PC-3 (cell line): ENCODE measurements around the gene SELENOK.

Experiments
- EZH2 ChIP-seq: fragments of 300-600 bp; sonication (generic); IDR thresholded peaks from one replicate; pipeline ENCODE4 v1.6.1; 2017; ENCODE audit warnings: antibody characterized with exemption, mild to moderate bottlenecking, low read length; ENCODE audit not compliant: unreplicated experiment
- EZH2phosphoT487 ChIP-seq: fragments of 300-600 bp; sonication (generic); IDR thresholded peaks from 2 replicates; pipeline ENCODE4 v1.6.1; 2018; ENCODE audit warnings: mild to moderate bottlenecking, antibody characterized with exemption, low read length, borderline replicate concordance
- TF ChIP-seq, protein P1 (sequence below): fragments of 300-600 bp; sonication (generic); conservative IDR thresholded peaks from 2 replicates; pipeline ENCODE4 v1.5.1; 2017; ENCODE audit warnings: antibody characterized with exemption, low read depth, mild to moderate bottlenecking, low read length

DNA sequence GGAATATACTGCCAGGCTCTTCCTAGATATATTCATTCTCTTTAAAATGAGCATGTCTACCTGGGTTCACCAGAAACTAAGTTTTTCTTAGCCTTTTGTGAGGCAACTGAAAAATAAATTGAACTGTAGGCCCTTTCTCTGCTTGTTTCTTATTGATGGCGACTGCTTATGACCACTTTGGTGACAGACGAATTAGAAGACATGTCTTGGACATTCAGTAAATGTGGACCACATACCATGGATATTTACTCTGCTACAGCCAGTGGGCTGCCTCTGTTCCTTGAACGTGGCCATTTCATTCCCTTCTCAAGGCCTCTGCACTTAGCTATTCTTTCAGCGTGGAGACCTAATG is 603 bp upstream of the SELENOK start:
- TF ChIP-seq, protein P1, sequence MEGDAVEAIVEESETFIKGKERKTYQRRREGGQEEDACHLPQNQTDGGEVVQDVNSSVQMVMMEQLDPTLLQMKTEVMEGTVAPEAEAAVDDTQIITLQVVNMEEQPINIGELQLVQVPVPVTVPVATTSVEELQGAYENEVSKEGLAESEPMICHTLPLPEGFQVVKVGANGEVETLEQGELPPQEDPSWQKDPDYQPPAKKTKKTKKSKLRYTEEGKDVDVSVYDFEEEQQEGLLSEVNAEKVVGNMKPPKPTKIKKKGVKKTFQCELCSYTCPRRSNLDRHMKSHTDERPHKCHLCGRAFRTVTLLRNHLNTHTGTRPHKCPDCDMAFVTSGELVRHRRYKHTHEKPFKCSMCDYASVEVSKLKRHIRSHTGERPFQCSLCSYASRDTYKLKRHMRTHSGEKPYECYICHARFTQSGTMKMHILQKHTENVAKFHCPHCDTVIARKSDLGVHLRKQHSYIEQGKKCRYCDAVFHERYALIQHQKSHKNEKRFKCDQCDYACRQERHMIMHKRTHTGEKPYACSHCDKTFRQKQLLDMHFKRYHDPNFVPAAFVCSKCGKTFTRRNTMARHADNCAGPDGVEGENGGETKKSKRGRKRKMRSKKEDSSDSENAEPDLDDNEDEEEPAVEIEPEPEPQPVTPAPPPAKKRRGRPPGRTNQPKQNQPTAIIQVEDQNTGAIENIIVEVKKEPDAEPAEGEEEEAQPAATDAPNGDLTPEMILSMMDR: no peak
- TF ChIP-seq EZH2 (no peak), EZH2phosphoT487 (no peak)
